WERI-Rb-1 (cell line): ENCODE measurements around the gene STAM.

Experiments
- DNase-seq: peaks from one replicate; pipeline ENCODE4 v3.0.0-alpha.2; 2020
- H3K27ac ChIP-seq: fragments of 250-450 bp; sonication (Bioruptor Pico); 2 replicates; pipeline ENCODE4 v1.5.1; 2020; ENCODE audit warnings: mild to moderate bottlenecking, moderate library complexity
- H3K27me3 ChIP-seq: fragments of 250-450 bp; sonication (Bioruptor Pico); 2 replicates; pipeline ENCODE4 v1.5.1; 2021; ENCODE audit warnings: mild to moderate bottlenecking, low read depth, moderate library complexity; ENCODE audit not compliant: insufficient read depth, severe bottlenecking
- H3K36me3 ChIP-seq: fragments of 250-450 bp; sonication (Bioruptor Pico); 2 replicates; pipeline ENCODE4 v1.5.1; 2020; ENCODE audit warnings: mild to moderate bottlenecking, moderate library complexity
- H3K4me3 ChIP-seq: 2 replicates; pipeline ENCODE4 v1.5.1; 2011; ENCODE audit warnings: low read depth, mild to moderate bottlenecking, control low read depth, low read length
- H3K9me3 ChIP-seq: fragments of 250-450 bp; sonication (Bioruptor Pico); 2 replicates; pipeline ENCODE4 v1.5.1; 2021; ENCODE audit warnings: mild to moderate bottlenecking, moderate library complexity; ENCODE audit not compliant: severe bottlenecking
- TF ChIP-seq, protein P1 (sequence below): IDR thresholded peaks from 2 replicates; pipeline ENCODE4 v1.5.1; 2011; ENCODE audit warnings: low read depth, mild to moderate bottlenecking, control low read depth, inconsistent platforms, low read length

STAM gene

DNA sequence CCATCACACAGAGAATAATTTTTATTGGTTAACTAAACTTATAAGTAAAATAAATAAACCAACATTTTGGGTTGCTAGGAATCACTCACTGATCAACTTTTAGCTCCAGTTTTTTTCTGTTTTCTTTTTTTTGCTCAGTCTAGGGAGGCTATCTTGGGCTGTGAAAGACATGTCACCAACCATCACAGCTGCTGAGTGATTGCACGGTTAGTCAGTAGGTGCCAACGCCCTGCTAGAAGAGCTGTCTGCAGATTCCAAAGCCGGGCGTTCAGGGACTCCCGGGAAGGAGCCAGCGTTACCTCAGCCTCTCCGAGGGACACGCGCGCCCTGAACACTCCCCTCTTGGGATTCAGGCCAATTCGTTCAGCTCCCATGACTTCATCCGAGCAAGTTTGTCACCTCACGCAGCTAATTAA lies 604 bp upstream of the STAM start:
- TF ChIP-seq, protein P1, sequence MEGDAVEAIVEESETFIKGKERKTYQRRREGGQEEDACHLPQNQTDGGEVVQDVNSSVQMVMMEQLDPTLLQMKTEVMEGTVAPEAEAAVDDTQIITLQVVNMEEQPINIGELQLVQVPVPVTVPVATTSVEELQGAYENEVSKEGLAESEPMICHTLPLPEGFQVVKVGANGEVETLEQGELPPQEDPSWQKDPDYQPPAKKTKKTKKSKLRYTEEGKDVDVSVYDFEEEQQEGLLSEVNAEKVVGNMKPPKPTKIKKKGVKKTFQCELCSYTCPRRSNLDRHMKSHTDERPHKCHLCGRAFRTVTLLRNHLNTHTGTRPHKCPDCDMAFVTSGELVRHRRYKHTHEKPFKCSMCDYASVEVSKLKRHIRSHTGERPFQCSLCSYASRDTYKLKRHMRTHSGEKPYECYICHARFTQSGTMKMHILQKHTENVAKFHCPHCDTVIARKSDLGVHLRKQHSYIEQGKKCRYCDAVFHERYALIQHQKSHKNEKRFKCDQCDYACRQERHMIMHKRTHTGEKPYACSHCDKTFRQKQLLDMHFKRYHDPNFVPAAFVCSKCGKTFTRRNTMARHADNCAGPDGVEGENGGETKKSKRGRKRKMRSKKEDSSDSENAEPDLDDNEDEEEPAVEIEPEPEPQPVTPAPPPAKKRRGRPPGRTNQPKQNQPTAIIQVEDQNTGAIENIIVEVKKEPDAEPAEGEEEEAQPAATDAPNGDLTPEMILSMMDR, result no peak
- Histone ChIP-seq H3K4me3 (peak overlapping the region; percentile 99), H3K27ac (peak overlapping the region; percentile 99), H3K9me3 (no peaks in the 10 kb centered on the region), H3K36me3 (peaks cover 4% of the 10 kb centered on the region; the same call in 1 of the 2 replicates), H3K27me3 (no peaks in the 10 kb centered on the region)
- DNase-seq, result peak; percentile 22

GRCh38 chr10:17644485-17644943 lies 563 bp downstream of the STAM start:
- H3K9me3 ChIP-seq, result no peaks in the 10 kb centered on the region
- TF ChIP-seq, protein P1, result no peak
- no peaks in the 10 kb centered on the region for H3K27me3 ChIP-seq
- H3K4me3 ChIP-seq, result peak overlapping the region; percentile 99
- peak; percentile 53 for DNase-seq
- H3K36me3 ChIP-seq, result peaks cover 4% of the 10 kb centered on the region; the same call in 1 of the 2 replicates
- peak overlapping the region; percentile 99 for H3K27ac ChIP-seq

- Histone ChIP-seq H3K36me3 (peaks cover 4% of the 10 kb centered on the region; the same call in 1 of the 2 replicates), H3K4me3 (no peak overlapping the region), H3K27me3 (no peaks in the 10 kb centered on the region), H3K27ac (no peak overlapping the region), H3K9me3 (no peaks in the 10 kb centered on the region)
- TF ChIP-seq, protein P1, result no peak
- no peak for DNase-seq
These were observed 1.8 kb downstream of the STAM start for GRCh38 chr10:17645621-17646345.

GRCh38 chr10:17647326-17647725 lies 3.4 kb downstream of the STAM start:
- H3K27me3 ChIP-seq, result no peaks in the 10 kb centered on the region
- no peak overlapping the region for H3K4me3 ChIP-seq
- TF ChIP-seq, protein P1, result no peak
- peaks cover 4% of the 10 kb centered on the region; the same call in 1 of the 2 replicates for H3K36me3 ChIP-seq
- H3K9me3 ChIP-seq, result no peaks in the 10 kb centered on the region
- DNase-seq, result no peak
- no peak overlapping the region for H3K27ac ChIP-seq

GRCh38 chr10:17648243-17649035 lies 4.5 kb downstream of the STAM start:
- TF ChIP-seq, protein P1, result no peak
- H3K9me3 ChIP-seq, result no peaks in the 10 kb centered on the region

More at GRCh38 chr10:17648243-17649035, 4.5 kb downstream of the STAM start:
- no peak for DNase-seq
- Histone ChIP-seq H3K36me3 (peaks cover 4% of the 10 kb centered on the region; the same call in 1 of the 2 replicates), H3K27me3 (no peaks in the 10 kb centered on the region), H3K27ac (no peak overlapping the region), H3K4me3 (no peak overlapping the region)
